ENCODE results near the gene TRRAP.

TRRAP gene

DNA sequence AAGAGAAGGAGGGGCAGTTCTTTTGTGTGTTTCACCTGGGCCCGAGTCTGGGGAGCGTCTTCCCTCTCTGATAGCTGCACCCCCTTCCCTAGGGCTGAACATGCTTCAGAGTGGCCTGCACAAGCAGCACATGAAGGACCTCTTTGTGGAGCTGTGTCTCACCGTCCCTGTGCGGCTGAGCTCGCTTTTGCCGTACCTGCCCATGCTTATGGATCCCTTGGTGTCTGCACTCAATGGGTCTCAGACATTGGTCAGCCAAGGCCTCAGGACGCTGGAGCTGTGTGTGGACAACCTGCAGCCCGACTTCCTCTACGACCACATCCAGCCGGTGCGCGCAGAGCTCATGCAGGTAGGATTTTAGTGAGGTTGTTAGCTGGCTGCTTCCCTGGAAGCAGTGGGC, 39.0 kb downstream of the TRRAP start:
- Histone ChIP-seq H3K27me3 (ENCODE audit: insufficient read depth, low read length) (no peaks in the 10 kb centered on the region), H2AFZ (ENCODE audit: low read depth, low read length) (no peak overlapping the region), H3K9me3 (ENCODE audit: low read length) (no peaks in the 10 kb centered on the region), H3K4me1 (ENCODE audit: insufficient read depth, low read length) (no peaks in the 10 kb centered on the region), H3K36me3 (ENCODE audit: insufficient read depth, low read length) (peaks cover 78% of the 10 kb centered on the region), H3K4me3 (ENCODE audit: low read length) (no peak overlapping the region)

GRCh38 chr7:98921608-98922372, 43.5 kb downstream of the TRRAP start:
- H3K4me1 ChIP-seq (ENCODE audit: insufficient read depth, low read length): no peaks in the 10 kb centered on the region

GRCh38 chr7:98922392-98923187, 44.3 kb downstream of the TRRAP start:
- Histone ChIP-seq H3K4me3 (ENCODE audit: low read length) (no peak overlapping the region), H3K27me3 (ENCODE audit: insufficient read depth, low read length) (no peaks in the 10 kb centered on the region), H3K4me1 (ENCODE audit: insufficient read depth, low read length) (no peaks in the 10 kb centered on the region), H3K36me3 (ENCODE audit: insufficient read depth, low read length) (peaks cover 81% of the 10 kb centered on the region), H2AFZ (ENCODE audit: low read depth, low read length) (no peak overlapping the region), H3K9me3 (ENCODE audit: low read length) (no peaks in the 10 kb centered on the region)

More at GRCh38 chr7:98921608-98922372, 43.5 kb downstream of the TRRAP start:
- Histone ChIP-seq H3K36me3 (ENCODE audit: insufficient read depth, low read length) (peaks cover 78% of the 10 kb centered on the region), H3K9me3 (ENCODE audit: low read length) (no peaks in the 10 kb centered on the region), H2AFZ (ENCODE audit: low read depth, low read length) (no peak overlapping the region), H3K27me3 (ENCODE audit: insufficient read depth, low read length) (no peaks in the 10 kb centered on the region), H3K4me3 (ENCODE audit: low read length) (no peak overlapping the region)

- Histone ChIP-seq H3K36me3 (ENCODE audit: insufficient read depth, low read length) (peaks cover 85% of the 10 kb centered on the region), H3K9me3 (ENCODE audit: low read length) (no peaks in the 10 kb centered on the region), H3K4me3 (ENCODE audit: low read length) (no peak overlapping the region), H3K4me1 (ENCODE audit: insufficient read depth, low read length) (no peaks in the 10 kb centered on the region), H3K27me3 (ENCODE audit: insufficient read depth, low read length) (no peaks in the 10 kb centered on the region), H2AFZ (ENCODE audit: low read depth, low read length) (no peak overlapping the region)
These were observed 45.2 kb downstream of the TRRAP start for GRCh38 chr7:98923512-98923911.

DNA sequence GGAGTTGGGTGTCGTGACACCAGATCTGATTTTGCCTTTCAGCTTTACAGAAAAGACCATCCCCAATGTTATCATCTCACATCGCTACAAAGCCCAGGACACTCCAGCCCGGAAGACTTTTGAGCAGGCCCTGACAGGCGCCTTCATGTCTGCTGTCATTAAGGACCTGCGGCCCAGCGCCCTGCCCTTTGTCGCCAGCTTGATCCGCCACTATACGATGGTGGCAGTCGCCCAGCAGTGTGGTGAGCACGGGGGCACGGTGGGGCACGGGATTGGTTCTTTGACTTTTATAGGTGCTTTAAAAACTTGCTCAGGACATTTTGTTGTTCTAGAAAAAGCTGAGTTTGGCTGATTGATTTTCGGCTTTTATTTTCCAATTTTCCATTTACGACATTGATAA, 48.8 kb downstream of the TRRAP start:
- Histone ChIP-seq H3K36me3 (ENCODE audit: insufficient read depth, low read length) (peaks cover 78% of the 10 kb centered on the region), H2AFZ (ENCODE audit: low read depth, low read length) (no peak overlapping the region), H3K9me3 (ENCODE audit: low read length) (no peaks in the 10 kb centered on the region), H3K27me3 (ENCODE audit: insufficient read depth, low read length) (no peaks in the 10 kb centered on the region), H3K4me3 (ENCODE audit: low read length) (no peak overlapping the region), H3K4me1 (ENCODE audit: insufficient read depth, low read length) (no peaks in the 10 kb centered on the region)

GRCh38 chr7:98930464-98930863, 52.1 kb downstream of the TRRAP start:
- H3K36me3 ChIP-seq (ENCODE audit: insufficient read depth, low read length): peaks cover 82% of the 10 kb centered on the region
- H3K9me3 ChIP-seq (ENCODE audit: low read length): no peaks in the 10 kb centered on the region
- no peaks in the 10 kb centered on the region for H3K4me1 ChIP-seq (ENCODE audit: insufficient read depth, low read length)
- no peak overlapping the region for H2AFZ ChIP-seq (ENCODE audit: low read depth, low read length)
- no peaks in the 10 kb centered on the region for H3K27me3 ChIP-seq (ENCODE audit: insufficient read depth, low read length)
- no peak overlapping the region for H3K4me3 ChIP-seq (ENCODE audit: low read length)

GRCh38 chr7:98930921-98931320, 52.6 kb downstream of the TRRAP start:
- no peaks in the 10 kb centered on the region for H3K27me3 ChIP-seq (ENCODE audit: insufficient read depth, low read length)
- H2AFZ ChIP-seq (ENCODE audit: low read depth, low read length): no peak overlapping the region
- no peak overlapping the region for H3K4me3 ChIP-seq (ENCODE audit: low read length)
- H3K9me3 ChIP-seq (ENCODE audit: low read length): no peaks in the 10 kb centered on the region
- peaks cover 82% of the 10 kb centered on the region for H3K36me3 ChIP-seq (ENCODE audit: insufficient read depth, low read length)
- no peaks in the 10 kb centered on the region for H3K4me1 ChIP-seq (ENCODE audit: insufficient read depth, low read length)

GRCh38 chr7:98933321-98933720, 55.0 kb downstream of the TRRAP start:
- Histone ChIP-seq H2AFZ (ENCODE audit: low read depth, low read length) (no peak overlapping the region), H3K4me3 (ENCODE audit: low read length) (no peak overlapping the region), H3K9me3 (ENCODE audit: low read length) (no peaks in the 10 kb centered on the region), H3K27me3 (ENCODE audit: insufficient read depth, low read length) (no peaks in the 10 kb centered on the region), H3K4me1 (ENCODE audit: insufficient read depth, low read length) (no peaks in the 10 kb centered on the region), H3K36me3 (ENCODE audit: insufficient read depth, low read length) (peaks cover 79% of the 10 kb centered on the region)

- Histone ChIP-seq H3K9me3 (ENCODE audit: low read length) (no peaks in the 10 kb centered on the region), H3K4me1 (ENCODE audit: insufficient read depth, low read length) (no peaks in the 10 kb centered on the region), H3K36me3 (ENCODE audit: insufficient read depth, low read length) (peaks cover 83% of the 10 kb centered on the region)
These were observed 55.9 kb downstream of the TRRAP start for GRCh38 chr7:98934267-98934666.

GRCh38 chr7:98935811-98936210, 57.5 kb downstream of the TRRAP start:
- Histone ChIP-seq H3K36me3 (ENCODE audit: insufficient read depth, low read length) (peaks cover 85% of the 10 kb centered on the region), H3K4me3 (ENCODE audit: low read length) (no peak overlapping the region), H3K9me3 (ENCODE audit: low read length) (no peaks in the 10 kb centered on the region), H3K27me3 (ENCODE audit: insufficient read depth, low read length) (no peaks in the 10 kb centered on the region), H2AFZ (ENCODE audit: low read depth, low read length) (no peak overlapping the region), H3K4me1 (ENCODE audit: insufficient read depth, low read length) (no peaks in the 10 kb centered on the region)

More at GRCh38 chr7:98934267-98934666, 55.9 kb downstream of the TRRAP start:
- Histone ChIP-seq H3K4me3 (ENCODE audit: low read length) (no peak overlapping the region), H3K27me3 (ENCODE audit: insufficient read depth, low read length) (no peaks in the 10 kb centered on the region), H2AFZ (ENCODE audit: low read depth, low read length) (no peak overlapping the region)

DNA sequence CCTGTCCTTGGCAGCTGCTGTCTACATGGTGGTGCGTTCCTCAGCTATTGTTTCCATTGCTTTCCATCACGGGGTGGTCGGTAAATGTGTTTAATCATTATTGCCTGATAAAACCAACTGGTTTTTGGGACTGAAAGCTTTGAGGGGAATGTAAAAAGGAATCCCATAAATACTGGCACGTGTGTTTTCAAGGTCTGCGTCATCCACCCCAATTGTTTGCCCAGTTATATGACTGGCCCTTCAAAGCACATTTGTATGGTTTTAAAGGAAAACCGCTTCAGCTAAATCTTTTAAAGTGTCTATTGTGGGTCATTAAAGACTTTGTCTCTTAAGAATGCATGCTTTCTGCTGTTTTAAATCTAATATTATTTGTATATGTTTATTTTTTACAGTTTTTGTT, 65.0 kb downstream of the TRRAP start:
- H3K4me1 ChIP-seq (ENCODE audit: insufficient read depth, low read length): no peaks in the 10 kb centered on the region
- no peaks in the 10 kb centered on the region for H3K27me3 ChIP-seq (ENCODE audit: insufficient read depth, low read length)
- H3K4me3 ChIP-seq (ENCODE audit: low read length): no peak overlapping the region
- H3K9me3 ChIP-seq (ENCODE audit: low read length): no peaks in the 10 kb centered on the region
- no peak overlapping the region for H2AFZ ChIP-seq (ENCODE audit: low read depth, low read length)
- H3K36me3 ChIP-seq (ENCODE audit: insufficient read depth, low read length): peaks cover 85% of the 10 kb centered on the region

GRCh38 chr7:98944386-98944785, 66.1 kb downstream of the TRRAP start:
- Histone ChIP-seq H3K27me3 (ENCODE audit: insufficient read depth, low read length) (no peaks in the 10 kb centered on the region), H3K9me3 (ENCODE audit: low read length) (no peaks in the 10 kb centered on the region), H3K4me1 (ENCODE audit: insufficient read depth, low read length) (no peaks in the 10 kb centered on the region), H2AFZ (ENCODE audit: low read depth, low read length) (no peak overlapping the region), H3K36me3 (ENCODE audit: insufficient read depth, low read length) (peaks cover 84% of the 10 kb centered on the region), H3K4me3 (ENCODE audit: low read length) (no peak overlapping the region)

GRCh38 chr7:98945852-98946251, 67.5 kb downstream of the TRRAP start:
- peaks cover 86% of the 10 kb centered on the region for H3K36me3 ChIP-seq (ENCODE audit: insufficient read depth, low read length)
- H2AFZ ChIP-seq (ENCODE audit: low read depth, low read length): no peak overlapping the region
- H3K27me3 ChIP-seq (ENCODE audit: insufficient read depth, low read length): no peaks in the 10 kb centered on the region
- H3K4me3 ChIP-seq (ENCODE audit: low read length): no peak overlapping the region
- H3K9me3 ChIP-seq (ENCODE audit: low read length): no peaks in the 10 kb centered on the region
- H3K4me1 ChIP-seq (ENCODE audit: insufficient read depth, low read length): no peaks in the 10 kb centered on the region
